Hair follicular keratinocyte (primary cell): ENCODE data around the gene ASAH2. TPM values are rescaled to one million over a fixed set of nuclear protein-coding genes. Genes with fewer than 3 reads are reported as not detected.

Source experiments
- total RNA-seq: library from RNA; depleted of rRNA; stranded (reverse); fragments of >200 nt; gene quantifications from 2 replicates; pipeline ENCODE4 v1.2.3, GENCODE V29; 2015

ASAH2 gene
- 0.38 and 4.1 TPM in 2 replicates for total RNA-seq

DNA sequence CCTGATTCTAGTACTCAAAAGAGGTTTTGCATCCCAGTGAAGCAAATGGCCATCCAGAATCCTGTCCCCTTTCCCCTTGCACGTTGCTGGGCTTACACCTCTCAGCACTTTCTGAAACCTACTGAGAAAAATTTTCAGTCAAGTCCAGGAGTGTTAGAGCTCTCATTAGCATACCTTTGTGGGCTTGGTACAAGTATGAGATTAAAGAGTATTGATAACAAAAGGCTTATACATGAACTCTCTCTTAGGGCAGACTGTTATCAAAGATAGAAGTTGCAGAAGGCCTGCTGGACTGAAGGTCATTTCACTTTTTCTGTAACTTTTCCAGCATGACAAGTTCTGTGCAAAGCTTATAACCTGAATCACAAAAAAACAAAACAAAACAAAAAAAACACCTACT is at the start of gene ASAH2:
ASAH2 (minus strand) TSS at position 123 of the 400 bp plus-strand sequence. CDS start 2,906 bp downstream, outside the sequence.

Other genes starting within 250 kb of the ASAH2 start
- gene WASHC2A, start 183.6 kb downstream of the ASAH2 start, total RNA-seq: 18.8 and 20.0 TPM in 2 replicates